Stimulated activated CD4-positive, alpha-beta T cell treated with anti-CD3 and anti-CD28 coated beads, Interleukin-1b, Interleukin-23, amount 100 ng/mL, for 24 hours (primary cell): ENCODE measurements around the gene FHIT.

ENCODE experiments used
- DNase-seq, 4 experiments: peaks; one replicate each; pipeline ENCODE4 v3.0.0-alpha.2; 2020; ENCODE audit warnings: low read depth in 4 of 4, low spot score in 1 of 4

FHIT gene

DNA sequence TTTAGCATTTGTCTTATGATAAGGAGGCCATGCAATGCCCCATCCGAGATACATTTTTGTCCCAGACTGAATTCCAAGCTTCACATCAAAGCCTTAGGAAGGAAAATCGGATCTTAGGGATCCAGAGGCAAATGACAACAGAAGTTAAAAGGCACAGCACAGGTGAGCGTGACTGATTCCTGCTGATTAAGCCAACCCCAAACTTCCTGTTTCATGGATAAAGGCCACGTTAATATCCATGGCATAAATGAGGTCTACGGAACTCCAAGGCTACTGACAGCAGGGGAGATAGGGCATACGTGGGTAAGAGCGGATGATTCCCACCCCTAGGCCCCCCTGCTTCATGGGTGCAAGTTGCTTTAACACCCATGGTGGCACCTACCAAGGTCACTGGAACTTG lies 471.6 kb downstream of the FHIT start:
- no peak for DNase-seq

DNA sequence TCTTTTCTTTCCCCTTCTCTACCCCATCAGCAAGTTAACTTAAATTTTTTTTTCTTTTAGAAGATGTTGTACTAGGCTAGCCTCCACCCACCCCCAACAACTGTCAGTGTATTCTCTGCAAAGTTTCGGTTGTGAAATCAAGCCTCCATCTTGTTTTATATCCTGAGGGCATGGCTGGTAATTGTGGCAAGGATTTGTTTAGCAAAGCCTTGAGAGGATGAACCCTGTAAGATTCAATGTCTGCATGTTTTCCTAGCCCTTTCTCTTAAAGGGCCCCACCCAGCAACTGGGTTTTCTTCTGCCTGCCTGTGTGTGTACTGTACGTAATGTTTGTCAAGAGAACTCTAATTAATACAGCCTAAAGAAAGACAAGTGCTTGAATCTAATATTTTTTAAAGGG lies 475.3 kb downstream of the FHIT start:
- DNase-seq = no peak

DNA sequence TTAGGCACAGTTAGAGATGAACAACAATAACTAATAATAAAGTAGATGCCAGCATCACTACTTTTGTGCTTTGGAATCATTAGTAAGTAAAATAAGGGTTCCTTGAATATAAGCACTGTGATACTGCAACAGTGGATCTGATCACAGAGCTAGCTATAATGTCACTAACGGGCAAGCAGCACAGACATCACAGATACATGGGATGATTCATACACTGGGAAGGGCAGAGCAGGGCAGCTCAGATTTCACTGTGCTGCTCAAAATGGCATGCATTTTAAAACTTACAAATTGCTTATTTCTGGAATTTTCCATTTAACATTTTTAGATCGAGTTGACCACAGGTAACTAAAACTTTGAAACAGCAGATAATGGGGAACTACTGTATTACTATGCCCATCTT lies 476.6 kb downstream of the FHIT start:
- no peak for DNase-seq

DNA sequence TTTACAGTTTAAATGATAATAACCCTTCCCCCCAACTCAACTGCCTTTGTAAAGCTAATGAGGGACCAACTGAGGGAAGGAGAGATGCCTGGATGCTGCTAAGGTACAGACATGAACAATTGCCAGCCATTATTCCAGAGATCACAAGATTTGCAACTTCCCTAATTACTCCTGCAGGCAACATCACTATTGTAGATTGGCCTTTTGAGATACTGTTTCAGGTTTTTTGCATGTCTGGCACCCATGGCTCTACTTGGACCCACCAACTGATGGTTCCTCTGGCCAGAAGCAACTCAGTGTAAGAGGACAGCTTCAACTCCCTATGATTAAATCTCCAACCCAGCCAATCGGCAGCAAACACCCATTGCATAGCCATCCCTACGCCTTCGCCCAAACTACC lies 478.7 kb downstream of the FHIT start:
- no peak for DNase-seq

DNA sequence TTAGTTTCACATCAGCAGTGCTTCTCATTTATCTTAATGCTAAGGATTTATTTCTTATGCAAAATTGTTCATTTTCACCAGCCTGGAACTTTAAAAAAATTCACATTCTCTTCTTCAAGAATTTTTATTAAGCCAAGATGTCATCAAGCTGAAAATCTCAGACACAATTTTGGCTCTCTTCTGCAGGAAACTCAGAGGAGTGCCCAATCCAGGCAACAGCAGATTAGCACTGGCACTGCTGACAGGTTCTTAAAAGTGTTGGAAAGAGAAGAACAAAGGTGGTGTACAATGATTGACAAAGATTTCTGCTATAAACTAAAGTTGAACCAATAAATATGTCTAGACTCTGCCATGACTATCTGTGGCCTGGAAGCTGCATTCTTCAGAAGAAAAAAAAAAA lies 479.5 kb downstream of the FHIT start:
- no peak for DNase-seq

DNA sequence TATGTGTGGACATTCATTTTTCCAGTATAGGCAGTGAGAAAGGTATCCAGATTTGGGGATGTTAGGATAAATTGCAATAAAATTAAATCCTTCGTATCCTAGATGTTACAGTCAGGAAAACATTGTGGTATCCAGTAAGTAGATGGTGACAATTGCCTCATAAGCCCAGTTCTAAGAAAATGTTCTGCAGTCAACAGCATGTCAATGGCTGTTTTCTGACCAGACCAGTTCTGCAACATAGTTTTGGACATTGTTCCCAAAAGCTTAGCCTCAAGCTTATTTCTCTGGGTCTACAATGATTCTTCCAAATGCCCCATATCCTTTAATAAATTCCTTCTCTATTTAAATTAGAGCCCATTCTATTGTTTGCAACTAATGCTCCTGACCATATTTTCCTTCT lies 480.7 kb downstream of the FHIT start:
- DNase-seq = no peak

DNA sequence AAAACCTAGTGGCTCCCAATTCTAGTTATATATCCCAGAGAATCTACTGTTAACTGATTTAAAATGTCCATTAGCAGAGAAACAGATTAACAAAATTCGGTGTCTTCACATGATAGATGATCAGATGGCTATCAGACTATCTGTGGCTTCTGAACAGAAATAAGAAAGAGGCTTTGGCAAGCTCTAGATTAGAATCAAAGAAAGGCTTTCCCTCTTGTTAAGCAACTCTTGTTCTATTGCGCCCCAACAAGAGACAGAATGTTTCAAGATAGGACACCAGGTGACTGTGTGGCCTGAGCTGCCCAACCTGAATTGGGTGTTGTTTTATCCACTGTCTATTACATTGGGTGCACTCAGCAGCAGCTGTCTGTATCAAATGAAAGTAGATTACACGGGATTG lies 483.7 kb downstream of the FHIT start:
- no peak for DNase-seq

DNA sequence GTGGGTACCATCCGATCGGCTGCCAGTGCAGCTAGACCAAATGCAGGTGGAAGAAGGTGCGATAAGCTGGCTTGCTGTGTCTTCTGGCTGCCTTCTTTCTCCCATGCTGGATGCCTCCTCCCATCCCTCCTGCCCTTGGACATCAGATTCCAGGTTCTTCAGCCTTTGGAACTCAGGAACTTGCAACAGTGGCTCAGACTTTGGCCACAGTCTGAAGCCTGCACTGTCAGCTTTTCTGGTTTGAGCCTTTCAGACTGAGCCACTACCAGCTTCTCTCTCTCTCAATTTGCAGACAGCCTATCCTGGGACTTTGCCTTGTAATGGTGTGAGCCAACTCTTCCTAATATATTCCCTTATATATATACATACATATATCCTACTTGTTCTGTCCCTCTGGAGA lies 485.5 kb downstream of the FHIT start:
- no peak for DNase-seq

DNA sequence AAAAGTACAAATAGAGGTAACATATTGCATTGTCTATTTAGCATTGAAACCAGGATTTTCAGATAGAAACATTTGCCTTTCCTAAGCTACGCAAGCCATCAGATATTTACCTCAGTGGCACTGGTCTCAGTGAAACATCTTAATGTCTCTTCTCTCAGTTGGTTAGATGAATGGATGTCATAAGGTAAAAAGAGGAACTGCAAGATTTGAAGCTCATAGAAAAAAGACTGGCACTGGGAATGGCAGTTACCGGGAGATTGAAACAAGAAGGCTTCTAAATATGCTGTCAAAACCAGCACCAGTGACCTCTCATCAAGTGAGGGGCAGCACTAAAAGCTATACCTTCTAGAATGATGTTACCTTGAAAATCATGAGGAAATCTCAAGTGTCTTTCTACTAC lies 486.4 kb downstream of the FHIT start:
- DNase-seq = no peak

DNA sequence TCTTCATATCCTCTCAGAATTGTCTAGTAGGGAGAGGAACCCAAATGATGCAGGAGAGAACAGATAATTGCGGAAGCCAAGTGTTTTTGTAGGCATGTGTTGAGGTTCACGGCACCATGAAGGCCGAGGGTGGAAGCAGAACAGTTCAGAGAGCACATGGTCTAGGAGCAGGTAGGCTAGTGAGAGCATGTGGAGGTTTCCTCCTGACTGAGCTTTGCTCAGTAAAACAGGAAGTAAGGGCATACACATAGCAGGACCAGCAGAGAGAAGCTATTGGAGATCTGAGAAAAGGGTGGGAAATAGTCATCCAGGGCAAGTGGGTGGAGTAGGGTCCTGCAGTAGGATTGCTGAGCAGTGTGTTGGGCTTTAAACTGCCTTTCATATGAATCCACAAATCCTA lies 491.1 kb downstream of the FHIT start:
- no peak for DNase-seq

DNA sequence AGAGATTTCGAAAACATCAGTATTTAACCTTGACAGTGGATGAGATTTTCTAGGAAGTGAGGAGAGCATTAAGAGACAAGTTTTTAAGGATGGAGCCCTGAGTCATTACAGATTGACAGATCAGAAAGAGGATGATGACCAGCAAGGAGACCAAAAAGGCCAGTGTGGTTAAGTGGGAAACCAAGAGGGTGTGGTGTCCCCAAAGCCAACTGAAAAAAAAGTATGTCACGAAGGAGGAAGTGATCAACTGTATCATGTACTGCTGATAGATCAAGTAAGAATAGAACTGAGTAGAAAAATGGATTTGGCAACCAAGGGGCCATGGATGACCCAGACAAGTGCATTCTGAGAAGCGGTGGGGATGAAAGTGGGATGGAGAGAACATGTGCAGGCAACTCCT lies 491.8 kb downstream of the FHIT start:
- DNase-seq = no peak

DNA sequence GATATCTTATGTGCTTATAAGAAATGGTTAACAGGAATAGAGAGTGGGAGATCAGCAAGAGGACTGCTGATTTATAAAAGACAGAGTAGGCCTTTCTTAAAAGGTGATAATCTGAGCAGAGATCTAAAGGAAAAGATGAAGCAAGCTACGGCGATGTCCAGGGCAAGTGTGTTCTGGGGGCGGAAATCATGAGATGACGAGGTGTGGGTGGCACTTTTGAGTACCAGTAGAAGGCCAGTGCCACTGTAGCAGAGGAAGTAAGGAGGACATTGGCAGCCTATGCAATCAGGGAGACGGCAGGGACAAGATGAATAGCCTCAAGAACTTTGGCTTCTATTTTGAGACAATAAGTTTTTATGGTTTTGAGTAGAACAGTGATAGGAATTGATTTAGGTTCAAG lies 492.4 kb downstream of the FHIT start:
- no peak for DNase-seq

DNA sequence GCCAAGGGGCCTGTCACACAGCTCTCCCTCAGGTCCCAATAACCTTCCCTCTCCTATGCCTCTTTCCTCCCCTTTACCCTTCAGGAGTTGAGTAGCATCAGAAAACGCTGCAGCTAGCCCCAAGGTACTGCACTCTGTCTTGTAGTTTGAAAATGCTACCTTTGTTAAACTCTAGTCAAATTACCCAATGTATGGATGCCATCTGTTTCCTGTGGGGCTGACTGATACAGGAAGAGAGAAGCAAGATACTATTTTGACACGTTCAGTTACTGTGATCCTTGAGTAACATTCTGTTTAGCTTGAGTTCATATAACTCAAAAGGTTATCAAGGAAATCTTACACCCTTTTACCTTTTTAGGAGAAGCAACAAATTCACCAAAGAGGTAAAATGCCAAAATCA lies 493.1 kb downstream of the FHIT start:
- no peak for DNase-seq

DNA sequence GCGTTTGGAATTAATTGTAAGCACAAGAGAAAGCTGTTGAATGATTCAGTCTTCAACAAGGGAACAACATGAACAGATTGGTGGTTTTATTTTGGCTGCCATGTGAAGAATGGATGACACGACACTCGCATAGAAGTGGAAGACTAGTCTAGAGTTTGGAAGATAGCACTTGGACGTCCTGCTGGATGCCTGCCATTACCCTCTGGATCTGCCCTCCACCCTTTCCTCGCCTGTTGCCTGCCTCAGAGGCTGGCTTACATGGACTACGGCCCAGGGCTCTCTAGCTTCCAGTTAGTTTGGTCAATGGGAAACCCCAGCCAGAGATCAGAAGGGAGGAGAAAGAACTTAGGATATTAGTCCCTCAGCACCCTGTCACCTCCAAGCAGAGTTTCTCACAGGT lies 493.5 kb downstream of the FHIT start:
- no peak for DNase-seq

DNA sequence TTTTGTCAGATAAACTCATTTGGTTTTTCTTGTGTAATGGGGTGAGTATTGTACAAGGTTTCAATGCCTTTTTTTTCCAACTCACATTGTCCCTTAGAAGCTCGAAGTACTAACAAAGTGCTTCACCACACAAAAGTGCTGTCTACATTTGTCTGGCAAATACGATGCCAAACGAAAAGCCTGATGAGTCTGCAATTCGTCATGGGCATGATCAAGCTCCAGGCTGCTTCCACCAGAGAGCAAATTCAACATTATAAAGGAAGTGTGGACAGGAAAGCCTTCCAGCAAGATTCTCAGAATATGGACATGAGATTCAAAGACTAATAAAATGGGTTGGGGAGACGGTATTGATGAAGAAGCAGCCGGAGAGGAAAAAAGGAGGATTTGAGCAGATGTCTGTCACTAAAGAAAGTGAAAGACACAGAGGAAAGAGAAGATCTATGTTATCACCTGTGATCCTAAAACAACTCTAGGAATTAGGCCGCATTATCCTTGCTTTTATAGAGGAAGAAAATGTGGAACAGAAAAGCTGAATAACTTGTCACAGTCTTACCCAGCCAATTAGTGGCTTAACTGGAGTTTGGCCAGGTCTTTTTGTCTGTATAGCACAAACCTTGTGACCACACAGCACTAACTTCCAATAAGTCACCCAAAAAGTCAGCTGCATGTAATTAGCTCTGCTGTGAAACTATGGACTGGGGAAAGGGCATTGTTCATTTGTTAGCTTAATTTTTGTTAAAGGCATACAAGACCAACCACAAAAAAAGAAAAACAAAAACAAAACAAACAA lies 494.8 kb downstream of the FHIT start:
- DNase-seq = no peak

DNA sequence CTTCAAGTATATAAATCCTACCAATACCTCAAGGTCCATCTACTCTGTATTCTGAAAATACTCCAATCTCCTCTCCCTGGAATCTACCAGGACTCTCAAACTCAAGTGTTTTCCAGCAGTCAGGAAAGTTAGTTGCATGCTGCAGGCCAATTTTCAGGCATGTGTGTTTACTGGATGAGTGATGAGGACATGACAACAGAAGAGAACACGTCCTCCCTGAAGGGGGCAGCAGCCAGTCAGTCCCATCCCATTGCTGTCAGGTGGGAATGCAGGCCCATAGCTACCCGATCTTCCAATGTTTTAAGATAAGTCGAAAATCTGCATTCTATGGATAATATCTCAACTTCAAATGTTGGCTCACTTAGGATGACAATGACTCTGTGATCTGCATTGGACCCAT lies 496.2 kb downstream of the FHIT start:
- no peak for DNase-seq

DNA sequence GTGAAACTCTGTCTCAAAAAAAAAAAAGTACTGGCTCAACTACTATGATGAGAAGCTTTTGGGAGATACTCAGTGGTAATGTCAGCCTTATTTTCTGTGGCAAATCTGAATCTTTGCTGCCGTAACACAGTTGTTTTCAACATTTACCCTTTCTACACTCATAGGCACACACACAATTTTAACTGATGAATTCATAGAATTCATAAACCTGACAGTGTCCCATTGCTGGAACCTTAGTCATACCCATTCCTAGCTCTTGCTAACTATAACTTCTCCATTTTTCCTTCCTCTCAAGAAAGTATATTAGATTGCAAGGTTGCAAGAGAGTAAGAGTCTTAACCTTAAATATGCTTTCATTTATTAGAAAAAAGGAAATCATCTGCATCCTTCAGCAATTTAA lies 496.6 kb downstream of the FHIT start:
- no peak for DNase-seq

DNA sequence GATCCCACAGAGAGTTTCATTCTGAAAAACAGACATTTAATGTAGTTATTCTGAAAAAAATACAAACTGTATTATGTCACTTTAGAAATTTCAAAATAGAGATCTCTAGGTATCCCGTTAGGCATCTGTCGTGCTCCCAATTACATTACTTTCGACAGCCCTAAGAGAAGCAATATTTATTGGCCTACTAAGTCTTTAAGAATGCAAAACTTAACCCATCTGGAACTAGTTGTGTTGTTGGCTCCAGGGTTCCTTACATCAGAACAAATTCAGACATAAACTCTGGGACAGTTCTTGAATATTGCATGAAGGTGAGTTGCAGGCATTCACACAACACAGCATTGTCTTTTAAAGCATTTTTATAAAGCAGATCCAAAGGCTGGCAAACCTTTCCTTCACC lies 498.4 kb downstream of the FHIT start:
- no peak for DNase-seq

DNA sequence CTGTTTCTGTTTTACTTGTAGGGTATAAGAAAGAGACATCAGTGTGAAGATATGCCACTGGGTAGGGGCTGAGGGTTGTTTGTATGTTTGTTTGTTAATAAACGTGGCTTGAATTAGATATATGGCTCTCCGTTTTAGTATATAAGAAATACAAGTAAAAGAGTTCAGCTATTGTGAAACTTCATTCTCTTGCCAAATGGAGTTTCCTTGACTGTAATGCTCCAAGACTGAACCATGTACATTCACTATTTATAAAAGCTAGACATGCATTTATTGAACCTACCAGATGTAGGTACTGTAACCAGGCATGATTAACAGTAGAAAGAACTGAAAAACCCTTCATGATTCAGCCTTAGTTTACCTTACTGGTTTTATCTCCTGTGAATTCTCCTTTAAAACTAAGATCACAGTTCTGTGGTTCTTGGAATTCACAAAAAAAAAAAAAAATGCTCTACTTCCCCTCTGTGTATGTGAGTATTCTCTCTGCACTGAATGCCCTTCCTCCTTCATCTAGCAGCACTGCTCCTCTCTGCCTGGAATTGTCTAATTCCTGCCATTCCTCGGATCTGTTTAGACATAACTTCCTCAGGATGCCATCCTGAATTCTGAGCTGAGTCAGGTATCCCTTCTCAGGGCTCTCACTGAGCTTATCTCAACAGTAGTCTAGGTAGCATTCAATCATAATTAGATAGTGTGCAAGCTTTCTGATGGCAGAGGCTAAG lies 504.4 kb downstream of the FHIT start:
- no peak for DNase-seq

DNA sequence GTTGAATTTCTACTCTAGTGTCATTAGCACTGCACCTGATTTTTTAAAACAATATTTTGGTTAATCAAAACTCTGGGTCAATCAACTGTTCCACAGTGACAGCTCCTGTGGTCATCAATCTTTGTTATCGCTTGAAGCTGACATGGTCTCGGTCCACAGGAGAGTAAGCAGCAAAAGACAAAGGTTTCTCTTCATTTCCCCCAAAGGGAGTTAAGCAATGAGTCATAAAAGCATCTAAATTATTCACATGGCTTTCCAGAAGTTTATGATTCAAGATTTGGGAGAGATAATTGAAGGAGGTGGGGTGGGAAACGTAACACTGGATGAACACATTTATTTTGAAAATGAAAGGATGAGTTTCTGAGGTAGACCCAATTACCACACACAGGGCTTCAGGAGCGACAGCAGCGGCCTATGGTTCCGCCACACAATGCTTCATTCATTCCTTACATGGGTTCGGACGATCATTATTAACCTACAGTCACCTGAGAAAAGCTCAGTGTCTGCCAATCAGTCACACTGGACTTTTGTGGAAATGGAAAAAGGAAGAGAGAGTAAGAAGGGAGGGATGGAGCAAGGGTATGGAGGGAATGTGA lies 505.1 kb downstream of the FHIT start:
- no peak for DNase-seq

DNA sequence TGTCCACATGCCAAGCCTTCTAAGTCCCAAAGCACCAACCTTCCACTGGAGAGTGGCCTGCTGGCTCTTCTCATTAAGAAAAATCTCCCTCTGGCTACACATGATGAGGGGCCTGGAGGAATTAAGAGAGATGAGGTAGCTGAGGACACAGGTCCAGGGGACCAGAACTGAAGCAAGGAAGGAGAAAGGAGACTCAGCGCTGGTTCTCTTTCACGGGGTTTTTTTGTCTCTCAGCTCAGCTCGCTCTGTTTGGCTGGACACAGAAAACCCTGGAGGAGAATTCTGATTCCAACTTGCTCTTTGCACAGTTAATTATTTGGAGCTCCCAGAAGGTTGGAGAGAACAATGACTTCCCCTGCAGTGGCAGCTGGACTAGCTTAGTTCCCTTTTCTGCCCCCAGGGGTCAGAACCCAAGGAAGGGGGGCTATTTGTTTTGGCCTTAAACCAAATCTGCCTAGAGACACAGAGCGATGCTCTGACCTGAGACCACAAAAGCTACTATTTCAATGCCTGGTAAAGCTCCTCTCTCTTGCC lies 507.6 kb downstream of the FHIT start:
- DNase-seq = no peak

DNA sequence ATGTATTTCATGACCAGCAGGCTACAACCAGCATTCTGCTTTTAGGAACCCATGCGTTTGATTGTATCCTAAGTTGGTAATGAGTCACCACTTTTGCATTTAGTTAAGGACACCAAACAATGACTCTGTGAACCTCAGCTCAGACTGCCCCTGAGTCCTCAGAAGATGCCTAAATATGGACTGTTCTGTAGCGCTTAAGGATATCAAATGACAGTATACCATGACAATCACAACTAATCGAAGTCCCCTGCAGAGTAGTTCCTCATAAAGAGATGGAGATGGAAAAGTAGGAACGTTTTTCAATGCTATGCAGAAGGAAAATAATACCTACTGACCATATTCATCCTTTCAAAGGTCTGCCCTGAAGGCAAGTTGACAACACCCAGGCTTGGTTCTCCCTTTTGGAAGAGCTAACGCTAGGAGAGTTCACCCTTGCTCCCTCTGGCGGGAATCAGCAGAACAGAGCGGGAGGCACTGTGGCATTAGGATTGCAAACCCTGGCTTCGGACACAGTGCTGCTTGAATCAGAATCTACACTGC lies 508.6 kb downstream of the FHIT start:
- DNase-seq = no peak
